ENCODE results near the gene RPN2. TPM values are rescaled to one million over a fixed set of nuclear protein-coding genes. Genes with fewer than 3 reads are reported as not detected.
A peak's percentile ranks its signal among the peaks of the same experiment; 100 is the strongest.

The RPN2 gene
- total RNA-seq, 2 donors from 2014 or later: 118 to 142 TPM

DNA sequence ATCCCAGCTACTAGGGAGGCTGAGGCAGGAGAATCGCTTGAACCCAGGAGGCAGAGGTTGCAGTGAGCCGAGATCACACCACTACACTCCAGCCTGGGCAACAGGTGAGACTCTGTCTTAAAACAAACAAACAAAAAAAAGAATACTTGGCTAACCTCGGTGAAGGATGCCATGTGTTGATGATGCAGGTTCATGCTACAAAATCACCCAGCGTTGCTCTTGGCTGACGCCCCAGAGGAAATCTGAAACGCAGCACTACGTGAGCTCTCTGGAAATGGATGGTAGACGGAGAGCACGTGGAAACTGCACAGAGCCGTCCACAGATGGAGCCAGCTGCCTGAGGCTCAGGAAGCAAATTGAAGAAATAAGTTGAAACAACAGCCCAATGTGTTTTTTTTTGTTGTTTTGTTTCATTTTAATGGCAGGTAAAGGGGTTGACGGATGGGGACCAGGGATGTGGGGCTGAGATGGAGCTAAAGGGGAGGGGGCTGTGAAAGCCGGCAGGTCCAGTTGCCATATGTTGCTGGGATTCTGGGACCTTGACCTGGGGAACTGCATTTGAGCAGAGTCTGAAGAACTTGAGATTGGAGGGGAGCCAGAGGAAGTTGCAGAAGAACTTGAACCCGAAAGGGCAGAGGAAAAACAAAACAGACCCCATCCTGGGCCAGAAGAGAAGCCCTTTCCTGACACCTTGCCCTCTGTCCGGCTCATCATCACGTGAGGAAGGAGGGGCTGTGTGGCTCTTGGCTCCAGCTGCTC, 97.5 kb downstream of the RPN2 start:
- peak; percentile 89 for ATAC-seq
- peak; percentile 39 for DNase-seq
- intact Hi-C loops (cut with DNase I): no loop called here

- ATAC-seq (no peak), DNase-seq (no peak)
- intact Hi-C loops (cut with DNase I): no loop called here
These were observed 98.1 kb downstream of the RPN2 start for GRCh38 chr20:37277253-37277593.

- no peak for ATAC-seq
- no peak for DNase-seq
- intact Hi-C loops (cut with DNase I): no loop called here
These were observed 99.9 kb downstream of the RPN2 start for GRCh38 chr20:37278966-37279590.

DNA sequence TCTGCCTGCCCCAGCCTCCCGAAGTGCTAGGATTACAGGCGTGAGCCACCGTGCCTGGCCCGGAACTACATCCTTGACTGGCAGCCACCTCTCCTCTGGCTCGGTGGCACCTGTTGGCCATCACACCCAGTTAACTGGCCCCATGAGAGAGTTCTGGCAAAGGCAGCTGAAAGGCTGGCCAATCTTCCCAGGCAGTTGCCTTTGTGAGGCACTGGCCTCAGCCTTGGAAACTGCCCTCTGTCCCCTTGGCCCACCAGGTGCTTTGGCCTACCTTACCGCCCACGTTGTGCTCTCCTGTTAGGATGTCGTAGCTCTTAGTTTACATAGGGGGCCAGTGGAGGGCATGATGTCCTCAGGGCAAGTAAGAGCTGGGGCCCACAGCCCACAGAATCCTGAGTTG, 100.7 kb downstream of the RPN2 start:
- intact Hi-C loops (cut with DNase I): no loop called here

DNA sequence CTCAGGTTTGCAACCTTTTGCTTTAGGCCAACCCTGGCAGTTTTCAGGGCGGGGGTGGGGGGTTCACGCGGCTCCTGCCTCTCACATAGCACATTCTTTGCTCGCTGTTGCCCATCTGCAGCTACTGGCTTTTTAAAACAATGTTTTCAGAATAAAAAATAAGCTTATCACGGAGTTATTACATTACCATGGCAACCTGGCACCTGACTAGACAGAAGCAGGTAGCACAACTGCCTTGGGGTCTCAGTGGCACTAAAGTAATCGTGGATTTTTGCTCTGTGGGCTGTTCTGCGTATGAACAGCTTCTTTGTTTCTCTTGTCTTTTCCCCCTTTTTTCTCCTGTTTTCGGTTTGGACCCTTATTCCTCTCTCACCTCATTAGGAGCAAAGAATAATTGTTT, 101.3 kb downstream of the RPN2 start:
- intact Hi-C loops (cut with DNase I): no loop called here
- ATAC-seq: no peak
- no peak for DNase-seq

More for the DNA sequence above, 100.7 kb downstream of the RPN2 start:
- ATAC-seq: no peak
- DNase-seq: no peak

DNA sequence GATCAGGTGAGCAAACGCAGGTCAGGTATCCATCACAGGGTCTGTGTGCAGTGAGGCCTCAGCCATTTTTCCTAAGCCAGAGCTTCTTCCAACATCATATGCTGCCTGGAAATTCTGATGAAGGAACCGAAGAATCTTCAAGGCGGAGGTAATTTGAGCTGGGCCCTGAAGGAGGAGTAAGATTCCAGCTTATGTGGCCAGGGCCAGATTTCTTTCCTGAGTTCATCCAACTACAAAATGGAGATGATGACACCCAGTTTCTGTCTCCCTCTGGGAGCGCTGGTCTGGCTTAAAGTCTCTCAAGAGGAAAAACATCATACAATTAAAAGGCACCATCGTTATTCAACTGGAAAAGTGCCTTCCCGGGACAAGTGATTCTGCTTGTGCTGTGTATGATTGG, 103.4 kb downstream of the RPN2 start:
- ATAC-seq (peak; percentile 42 to 67), DNase-seq (no peak)
- intact Hi-C loops (cut with DNase I): no loop called here

DNA sequence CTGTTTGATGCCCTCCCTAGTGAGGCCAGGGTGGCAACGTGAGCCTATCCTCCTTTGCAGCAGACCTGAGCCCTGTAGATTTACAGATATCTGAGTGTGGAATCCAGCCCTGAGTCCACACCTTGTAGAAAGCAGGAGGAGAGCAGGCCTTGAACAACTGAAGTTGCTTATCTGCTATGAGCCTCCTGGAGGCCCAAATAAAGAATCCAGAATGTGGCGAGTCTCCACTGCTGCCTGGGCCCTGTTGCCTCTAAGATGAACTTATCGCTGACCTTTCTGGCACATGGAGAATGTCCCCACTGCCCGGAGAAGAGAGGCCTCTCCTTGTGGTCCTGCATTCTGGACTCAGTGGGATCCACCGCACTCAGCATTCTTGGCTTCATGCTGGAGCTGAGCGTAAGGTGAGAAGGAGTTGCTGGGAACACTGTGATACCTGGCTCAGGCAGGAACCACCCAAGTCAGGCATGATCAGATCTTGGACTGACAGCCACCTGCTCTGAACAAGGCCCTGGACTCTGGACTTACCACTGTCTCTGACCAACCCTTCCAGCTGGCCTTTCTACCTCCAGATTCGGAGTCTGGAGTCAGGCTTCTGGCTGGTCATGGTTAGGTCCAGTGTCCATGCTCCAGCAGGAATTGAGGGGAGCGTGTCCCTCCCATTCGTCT, 104.5 kb downstream of the RPN2 start:
- no peak for DNase-seq
- ATAC-seq: no peak
- intact Hi-C loops (cut with DNase I): no loop called here

GRCh38 chr20:37284691-37285161, 105.6 kb downstream of the RPN2 start:
- intact Hi-C loops (cut with DNase I): no loop called here
- no peak for ATAC-seq
- DNase-seq: no peak

DNA sequence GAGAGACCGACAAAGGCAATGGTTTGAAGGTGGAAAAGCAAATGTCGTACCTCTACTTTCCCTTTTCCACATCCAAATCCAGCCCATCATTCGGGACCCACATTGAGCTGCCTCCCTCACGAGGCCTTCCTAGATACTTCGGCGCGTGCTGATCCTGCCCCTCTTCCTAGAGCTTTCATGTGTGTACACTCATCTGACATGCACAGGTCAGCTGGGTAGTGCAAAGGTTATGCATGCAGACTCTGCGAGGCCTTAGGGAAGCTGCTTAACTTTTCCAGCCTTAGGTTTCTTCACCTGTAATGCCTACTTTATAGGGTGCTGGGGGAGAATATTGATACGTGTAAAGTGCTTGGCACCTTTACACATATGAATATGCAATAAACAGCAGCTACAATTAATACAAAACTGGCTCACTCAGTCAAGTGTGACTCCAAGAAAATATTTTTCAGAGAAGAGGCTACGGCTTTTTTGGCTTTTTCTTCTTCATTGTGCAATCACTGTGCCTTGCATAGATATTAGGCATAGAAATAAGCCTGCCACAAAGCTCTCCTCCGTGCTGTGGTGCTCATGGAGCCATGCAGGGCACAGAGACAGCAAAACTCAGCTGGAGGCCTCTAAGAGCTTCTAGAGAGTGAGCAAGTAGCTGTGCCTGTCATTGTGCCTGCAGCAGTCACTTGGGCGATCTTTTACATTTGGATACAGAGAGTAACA, 106.7 kb downstream of the RPN2 start:
- ATAC-seq (no peak), DNase-seq (no peak)
- intact Hi-C loops (cut with DNase I): no loop called here

DNA sequence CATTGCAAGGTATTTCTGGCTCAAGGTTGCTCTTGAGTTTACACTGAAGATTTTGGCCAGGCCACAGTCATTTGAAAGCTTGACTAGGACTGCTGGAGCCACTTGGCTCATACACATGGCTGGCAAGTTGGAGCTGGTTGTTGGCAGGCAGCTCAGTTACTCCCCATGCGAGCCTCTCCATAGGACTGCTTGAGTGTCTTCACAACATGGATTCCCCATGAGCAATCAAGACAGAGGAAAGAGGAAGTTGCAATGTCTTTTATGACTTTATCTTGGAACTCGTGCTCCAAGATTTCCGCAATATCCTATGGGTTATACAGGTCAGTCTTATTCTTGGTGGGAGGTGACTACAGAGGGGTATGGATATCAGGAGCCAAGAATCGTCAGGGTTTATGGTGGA, 109.0 kb downstream of the RPN2 start:
- peak in 1 of 2 donors; percentile 58 for ATAC-seq
- intact Hi-C loops (cut with DNase I): no loop called here
- DNase-seq: no peak

GRCh38 chr20:37290158-37290810, 111.2 kb downstream of the RPN2 start:
- no peak for ATAC-seq
- DNase-seq: no peak
- intact Hi-C loops (cut with DNase I): no loop called here

Other genes with a start within 250 kb of the RPN2 start
- gene SAMHD1, start 227.6 kb upstream of the RPN2 start, total RNA-seq: 100 to 1,000 TPM; 110 to 113 TPM
- 1 to 10 TPM; 3.8 to 6.0 TPM for gene RBL1, start 83.3 kb upstream of the RPN2 start, total RNA-seq
- 1 to 10 TPM; 4.8 to 6.8 TPM for gene MROH8, start 218 bp downstream of the RPN2 start, total RNA-seq
- 10 to 100 TPM in 1 of 2 donors, 1 to 10 TPM in 1; 4.2 to 10.7 TPM for gene GHRH, start 82.5 kb downstream of the RPN2 start, total RNA-seq
- 10 to 100 TPM; 24.0 TPM for gene MANBAL, start 110.3 kb downstream of the RPN2 start, total RNA-seq
- 10 to 100 TPM in 1 of 2 donors, 1 to 10 TPM in 1; 9.2 to 10.2 TPM for gene SRC, start 166.8 kb downstream of the RPN2 start, total RNA-seq

All from left cardiac atrium (tissue), 4 donors.